GM23338 (cell line): ENCODE measurements around the gene TBC1D21. TPM values are rescaled to one million over a fixed set of nuclear protein-coding genes. Genes with fewer than 3 reads are reported as not detected.

Experiments used
- ATAC-seq: fragments of 200-7000 bp; cut with Tn5 transposase; 3 replicates; pipeline ENCODE4 v1.9.1; 2020
- DNase-seq: peaks from one replicate; pipeline ENCODE4 v3.0.0-alpha.2; 2015; ENCODE audit warnings: low spot score
- H2AFZ ChIP-seq: fragments of 200-600 bp; sonication (generic); 2 replicates; pipeline ENCODE4 v1.8.0; 2016; ENCODE audit warnings: antibody characterized with exemption, mild to moderate bottlenecking, moderate library complexity
- H3F3A ChIP-seq: fragments of 200-600 bp; sonication (generic); replicated peaks from 2 replicates; pipeline ENCODE4 v1.8.0; 2017; ENCODE audit warnings: antibody characterized with exemption, mixed run types, low read depth
- H3K27ac ChIP-seq: fragments of 200-600 bp; sonication (generic); 2 replicates; pipeline ENCODE4 v1.6.1; 2016; ENCODE audit warnings: low read depth
- H3K27me3 ChIP-seq: fragments of 200-600 bp; sonication (generic); 2 replicates; pipeline ENCODE4 v1.8.0; 2016; ENCODE audit warnings: mild to moderate bottlenecking, mixed run types, moderate library complexity; ENCODE audit not compliant: insufficient read depth
- H3K36me3 ChIP-seq: fragments of 200-600 bp; sonication (generic); 2 replicates; pipeline ENCODE4 v1.8.0; 2016; ENCODE audit warnings: mild to moderate bottlenecking; ENCODE audit not compliant: insufficient read depth
- H3K4me1 ChIP-seq: fragments of 200-600 bp; sonication (generic); 2 replicates; pipeline ENCODE4 v1.8.0; 2016; ENCODE audit warnings: mild to moderate bottlenecking, moderate library complexity; ENCODE audit not compliant: insufficient read depth
- H3K4me2 ChIP-seq: fragments of 200-600 bp; sonication (generic); 2 replicates; pipeline ENCODE4 v1.7.1; 2017; ENCODE audit warnings: mixed run types
- H3K4me3 ChIP-seq: fragments of 200-600 bp; sonication (generic); 2 replicates; pipeline ENCODE4 v1.6.1; 2016; ENCODE audit warnings: mixed run types
- H3K79me2 ChIP-seq: fragments of 200-600 bp; sonication (generic); replicated peaks from 2 replicates; pipeline ENCODE4 v1.8.0; 2017; ENCODE audit warnings: mild to moderate bottlenecking; ENCODE audit not compliant: insufficient read depth
- H3K9me2 ChIP-seq: fragments of 200-600 bp; sonication (generic); 2 replicates; pipeline ENCODE4 v1.8.0; 2017; ENCODE audit not compliant: insufficient read depth
- H4K20me1 ChIP-seq: fragments of 200-600 bp; sonication (generic); replicated peaks from 2 replicates; pipeline ENCODE4 v1.8.0; 2017; ENCODE audit warnings: mild to moderate bottlenecking; ENCODE audit not compliant: insufficient read depth
- H3K27ac Mint-ChIP-seq: 2 replicates; pipeline ENCODE4 v1.8.0; 2020; ENCODE audit warnings: inconsistent platforms, mild to moderate bottlenecking, moderate library complexity, mixed read lengths
- H3K27me3 Mint-ChIP-seq: 3 replicates; pipeline ENCODE4 v1.8.0; 2022; ENCODE audit warnings: low read depth, mild to moderate bottlenecking, moderate library complexity, mixed read lengths, inconsistent platforms; ENCODE audit not compliant: insufficient read depth, poor library complexity
- H3K36me3 Mint-ChIP-seq: 3 replicates; pipeline ENCODE4 v1.8.0; 2021; ENCODE audit warnings: low read depth, mild to moderate bottlenecking, inconsistent platforms, moderate library complexity, mixed read lengths
- H3K4me1 Mint-ChIP-seq: 3 replicates; pipeline ENCODE4 v1.8.0; 2020; ENCODE audit warnings: mild to moderate bottlenecking, inconsistent platforms, mixed read lengths
- H3K4me3 Mint-ChIP-seq: 3 replicates; pipeline ENCODE4 v1.8.0; 2021; ENCODE audit warnings: moderate library complexity, mild to moderate bottlenecking, inconsistent platforms, mixed read lengths
- H3K9me3 Mint-ChIP-seq: 3 replicates; pipeline ENCODE4 v1.8.0; 2020; ENCODE audit warnings: moderate library complexity, mild to moderate bottlenecking, inconsistent platforms, mixed read lengths
- CREB1 ChIP-seq: fragments of 250-450 bp; sonication (Bioruptor Pico); IDR thresholded peaks from 2 replicates; pipeline ENCODE4 v1.5.0; 2020; ENCODE audit warnings: low read depth, mild to moderate bottlenecking, moderate library complexity
- EZH2 ChIP-seq: fragments of 200-600 bp; sonication (generic); IDR thresholded peaks from one replicate; pipeline ENCODE4 v1.8.0; 2017; ENCODE audit warnings: antibody characterized with exemption, mild to moderate bottlenecking, low read depth; ENCODE audit not compliant: unreplicated experiment
- EZH2phosphoT487 ChIP-seq: fragments of 200-600 bp; sonication (generic); IDR thresholded peaks from one replicate; pipeline ENCODE4 v1.8.1; 2018; ENCODE audit warnings: antibody characterized with exemption; ENCODE audit not compliant: unreplicated experiment
- POLR2AphosphoS5 ChIP-seq: IDR thresholded peaks from 2 replicates; pipeline ENCODE4 v1.6.1; 2016; ENCODE audit warnings: antibody characterized with exemption, low read depth
- ZNF114 ChIP-seq: fragments of 250-450 bp; sonication (Bioruptor Pico); IDR thresholded peaks from 2 replicates; pipeline ENCODE4 v1.5.0; 2020; ENCODE audit warnings: mild to moderate bottlenecking, moderate library complexity
- ZNF331 ChIP-seq: fragments of 250-450 bp; sonication (Bioruptor Pico); IDR thresholded peaks from 2 replicates; pipeline ENCODE4 v1.5.0; 2020; ENCODE audit warnings: low read depth, mild to moderate bottlenecking, moderate library complexity
- polyA plus RNA-seq: library from polyadenylated mRNA; unstranded; fragments of >200 nt; fragmentation: Nextera tagmentation; extraction: Ambion mirVana; gene quantifications from 2 replicates; pipeline ENCODE4 v1.2.1, GENCODE V29; 2016
- total RNA-seq: library from RNA; depleted of rRNA; stranded (reverse); fragments of >200 nt; shearing (Covaris generic); gene quantifications from 2 replicates; pipeline ENCODE4 v1.2.3, GENCODE V29; 2014
- TF ChIP-seq, protein P1 (sequence below), 2 experiments: fragments of 200-600 bp in 1 of 2; sonication (generic) in 1 of 2; conservative IDR thresholded peaks; 2 replicates each; pipeline versions ENCODE4 v1.5.1 to v1.6.1; 2016 to 2017; ENCODE audit warnings: antibody characterized with exemption in 2 of 2, low read depth in 2 of 2, mild to moderate bottlenecking in 2 of 2, moderate library complexity in 1 of 2
- TF ChIP-seq, protein P2 (sequence below): IDR thresholded peaks from one replicate; pipeline ENCODE4 v1.6.1; 2018; ENCODE audit warnings: antibody characterized with exemption; ENCODE audit not compliant: unreplicated experiment
- TF ChIP-seq, protein P3 (sequence below): IDR thresholded peaks from 2 replicates; pipeline ENCODE4 v1.6.1; 2016; ENCODE audit warnings: antibody characterized with exemption

Gene TBC1D21
- total and polyA plus RNA-seq, 2 experiments from 2014 or later, result not detected

DNA sequence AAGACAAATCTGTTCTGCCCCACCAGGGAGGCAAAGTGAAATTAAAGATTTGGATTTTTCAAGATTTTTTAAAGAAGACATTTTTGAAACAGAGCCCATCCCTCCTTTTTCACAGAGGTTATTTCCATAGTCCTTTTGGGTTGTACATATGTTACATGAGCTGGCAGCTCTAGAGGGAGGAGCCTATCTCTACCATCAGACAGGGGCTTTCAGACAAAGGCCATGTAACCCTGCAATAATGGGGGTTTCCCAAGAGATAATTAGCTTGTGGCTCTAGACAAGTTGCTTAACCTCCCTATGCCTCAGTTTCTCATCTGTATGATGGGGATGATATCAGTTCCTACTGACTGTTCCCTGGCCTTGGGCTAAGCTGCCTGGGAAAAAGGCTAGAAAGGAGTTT lies 8.0 kb upstream of the TBC1D21 start (continued):
- TF ChIP-seq, protein P1, sequence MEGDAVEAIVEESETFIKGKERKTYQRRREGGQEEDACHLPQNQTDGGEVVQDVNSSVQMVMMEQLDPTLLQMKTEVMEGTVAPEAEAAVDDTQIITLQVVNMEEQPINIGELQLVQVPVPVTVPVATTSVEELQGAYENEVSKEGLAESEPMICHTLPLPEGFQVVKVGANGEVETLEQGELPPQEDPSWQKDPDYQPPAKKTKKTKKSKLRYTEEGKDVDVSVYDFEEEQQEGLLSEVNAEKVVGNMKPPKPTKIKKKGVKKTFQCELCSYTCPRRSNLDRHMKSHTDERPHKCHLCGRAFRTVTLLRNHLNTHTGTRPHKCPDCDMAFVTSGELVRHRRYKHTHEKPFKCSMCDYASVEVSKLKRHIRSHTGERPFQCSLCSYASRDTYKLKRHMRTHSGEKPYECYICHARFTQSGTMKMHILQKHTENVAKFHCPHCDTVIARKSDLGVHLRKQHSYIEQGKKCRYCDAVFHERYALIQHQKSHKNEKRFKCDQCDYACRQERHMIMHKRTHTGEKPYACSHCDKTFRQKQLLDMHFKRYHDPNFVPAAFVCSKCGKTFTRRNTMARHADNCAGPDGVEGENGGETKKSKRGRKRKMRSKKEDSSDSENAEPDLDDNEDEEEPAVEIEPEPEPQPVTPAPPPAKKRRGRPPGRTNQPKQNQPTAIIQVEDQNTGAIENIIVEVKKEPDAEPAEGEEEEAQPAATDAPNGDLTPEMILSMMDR (conservative IDR thresholded peaks at IDR 0.05; ENCODE audit: low read depth in 2 of 2), result no peak
- TF ChIP-seq, protein P2, sequence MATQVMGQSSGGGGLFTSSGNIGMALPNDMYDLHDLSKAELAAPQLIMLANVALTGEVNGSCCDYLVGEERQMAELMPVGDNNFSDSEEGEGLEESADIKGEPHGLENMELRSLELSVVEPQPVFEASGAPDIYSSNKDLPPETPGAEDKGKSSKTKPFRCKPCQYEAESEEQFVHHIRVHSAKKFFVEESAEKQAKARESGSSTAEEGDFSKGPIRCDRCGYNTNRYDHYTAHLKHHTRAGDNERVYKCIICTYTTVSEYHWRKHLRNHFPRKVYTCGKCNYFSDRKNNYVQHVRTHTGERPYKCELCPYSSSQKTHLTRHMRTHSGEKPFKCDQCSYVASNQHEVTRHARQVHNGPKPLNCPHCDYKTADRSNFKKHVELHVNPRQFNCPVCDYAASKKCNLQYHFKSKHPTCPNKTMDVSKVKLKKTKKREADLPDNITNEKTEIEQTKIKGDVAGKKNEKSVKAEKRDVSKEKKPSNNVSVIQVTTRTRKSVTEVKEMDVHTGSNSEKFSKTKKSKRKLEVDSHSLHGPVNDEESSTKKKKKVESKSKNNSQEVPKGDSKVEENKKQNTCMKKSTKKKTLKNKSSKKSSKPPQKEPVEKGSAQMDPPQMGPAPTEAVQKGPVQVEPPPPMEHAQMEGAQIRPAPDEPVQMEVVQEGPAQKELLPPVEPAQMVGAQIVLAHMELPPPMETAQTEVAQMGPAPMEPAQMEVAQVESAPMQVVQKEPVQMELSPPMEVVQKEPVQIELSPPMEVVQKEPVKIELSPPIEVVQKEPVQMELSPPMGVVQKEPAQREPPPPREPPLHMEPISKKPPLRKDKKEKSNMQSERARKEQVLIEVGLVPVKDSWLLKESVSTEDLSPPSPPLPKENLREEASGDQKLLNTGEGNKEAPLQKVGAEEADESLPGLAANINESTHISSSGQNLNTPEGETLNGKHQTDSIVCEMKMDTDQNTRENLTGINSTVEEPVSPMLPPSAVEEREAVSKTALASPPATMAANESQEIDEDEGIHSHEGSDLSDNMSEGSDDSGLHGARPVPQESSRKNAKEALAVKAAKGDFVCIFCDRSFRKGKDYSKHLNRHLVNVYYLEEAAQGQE, result no peak
- no peak for TF ChIP-seq CREB1 (CRISPR knock-in tag)
- no peak for TF ChIP-seq ZNF331
- no peak for TF ChIP-seq ZNF114 (CRISPR knock-in tag)
- no peak for TF ChIP-seq EZH2
- TF ChIP-seq POLR2AphosphoS5, result no peak

DNA sequence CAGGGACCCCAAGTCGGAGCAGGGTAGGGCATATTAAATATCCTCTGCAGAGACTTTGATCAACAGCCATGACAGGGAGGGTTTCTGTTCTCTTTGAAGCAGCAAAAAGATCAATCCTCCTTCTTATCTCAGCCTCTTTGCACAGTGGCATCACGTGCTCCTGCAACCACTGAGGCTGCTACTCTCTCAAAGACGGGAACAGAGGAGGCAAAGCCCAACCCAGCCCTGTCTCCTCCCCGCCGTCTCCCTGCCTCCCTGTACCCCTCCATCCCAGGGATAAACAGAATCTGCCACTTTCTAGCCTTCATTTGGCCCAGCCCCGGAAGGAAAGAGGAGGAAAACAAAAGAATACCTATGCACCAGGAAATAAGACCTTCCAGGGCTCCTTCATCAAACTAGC lies 7.5 kb upstream of the TBC1D21 start:
- Mint-ChIP-seq H3K9me3 (peaks cover 8% of the 10 kb centered on the region; the same call in 1 of the 3 replicates), H3K36me3 (peaks cover 4% of the 10 kb centered on the region; the same call in 1 of the 3 replicates), H3K4me3 (no peak overlapping the region), H3K4me1 (peaks cover 38% of the 10 kb centered on the region), H3K27me3 (peaks cover 7% of the 10 kb centered on the region), H3K27ac (no peak overlapping the region)
- Histone ChIP-seq H3K79me2 (no peaks in the 10 kb centered on the region), H4K20me1 (no peaks in the 10 kb centered on the region), H3K4me3 (no peak overlapping the region), H3F3A (peaks cover 5% of the 10 kb centered on the region; the same call in 1 of the 2 replicates), H3K4me1 (peaks cover 28% of the 10 kb centered on the region), H2AFZ (peak overlapping the region; percentile 87), H3K9me2 (no peaks in the 10 kb centered on the region), H3K36me3 (no peaks in the 10 kb centered on the region), H3K27me3 (no peaks in the 10 kb centered on the region), H3K27ac (no peak overlapping the region), H3K4me2 (no peak overlapping the region)
- ATAC-seq (no peak), DNase-seq (no peak)
- TF ChIP-seq EZH2phosphoT487 (no peak), EZH2 (no peak), CREB1 (CRISPR knock-in tag) (no peak), ZNF114 (CRISPR knock-in tag) (no peak), POLR2AphosphoS5 (no peak), ZNF331 (no peak)
- TF ChIP-seq, protein P3, sequence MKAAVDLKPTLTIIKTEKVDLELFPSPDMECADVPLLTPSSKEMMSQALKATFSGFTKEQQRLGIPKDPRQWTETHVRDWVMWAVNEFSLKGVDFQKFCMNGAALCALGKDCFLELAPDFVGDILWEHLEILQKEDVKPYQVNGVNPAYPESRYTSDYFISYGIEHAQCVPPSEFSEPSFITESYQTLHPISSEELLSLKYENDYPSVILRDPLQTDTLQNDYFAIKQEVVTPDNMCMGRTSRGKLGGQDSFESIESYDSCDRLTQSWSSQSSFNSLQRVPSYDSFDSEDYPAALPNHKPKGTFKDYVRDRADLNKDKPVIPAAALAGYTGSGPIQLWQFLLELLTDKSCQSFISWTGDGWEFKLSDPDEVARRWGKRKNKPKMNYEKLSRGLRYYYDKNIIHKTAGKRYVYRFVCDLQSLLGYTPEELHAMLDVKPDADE, result no peak
- TF ChIP-seq, protein P1 (conservative IDR thresholded peaks at IDR 0.05; ENCODE audit: low read depth in 2 of 2), result no peak
